Measurements from ENCODE around the gene C2orf42.
"Not testable (repeated sequence)": the region's sequence is repeated elsewhere in the genome, so short reads cannot be mapped to it uniquely, and the experiment has no call there.

C2orf42 gene

GRCh38 chr2:70169654-70170245 is 21.1 kb downstream of the C2orf42 start:
- not testable (repeated sequence) for DNase-seq

DNA sequence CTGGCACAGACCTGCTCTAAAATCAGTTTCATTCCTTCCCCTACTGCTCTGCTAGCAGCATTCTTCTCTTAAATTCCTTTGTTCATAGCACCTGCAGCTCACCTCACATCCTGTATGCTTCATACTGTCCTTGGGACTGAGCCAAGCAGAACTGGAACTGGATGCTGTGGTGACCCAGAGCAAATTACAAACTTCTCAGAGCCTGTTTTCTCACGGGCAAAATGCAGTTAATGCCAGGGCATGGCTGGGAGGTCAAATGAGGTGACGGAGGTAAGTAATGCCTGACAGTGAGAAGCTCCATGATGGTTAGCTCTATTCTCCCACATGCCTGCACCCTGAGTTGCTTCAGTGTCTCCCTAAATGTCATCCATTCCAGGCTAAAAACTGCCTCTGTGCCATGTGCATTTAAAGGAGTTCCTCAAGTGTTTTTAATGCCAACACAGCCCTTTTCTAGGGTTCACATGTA is 29.7 kb downstream of the C2orf42 start:
- DNase-seq = no peak

DNA sequence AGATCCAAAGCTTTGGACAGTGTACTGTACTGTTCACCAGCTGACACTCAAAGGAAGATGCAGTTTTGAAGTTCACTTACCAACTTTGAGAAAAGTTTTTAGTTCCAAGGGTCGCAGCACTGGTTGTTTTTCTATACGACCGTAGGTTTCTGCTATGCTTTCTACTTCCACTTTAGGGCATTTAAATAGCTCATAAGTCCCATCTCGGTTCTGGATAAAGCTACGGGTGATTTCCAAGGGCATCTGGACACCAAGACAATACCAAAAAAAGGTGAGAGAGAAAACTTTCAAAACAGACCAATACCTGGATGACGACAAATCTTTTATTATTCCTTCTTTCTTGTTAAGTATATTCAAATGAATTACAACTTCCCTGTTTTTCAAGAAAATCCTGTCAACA is 30.3 kb downstream of the C2orf42 start:
- no peak for DNase-seq

- not testable (repeated sequence) for DNase-seq
Measured at GRCh38 chr2:70149130-70149686, 41.6 kb downstream of the C2orf42 start.

- DNase-seq = not testable (repeated sequence)
Measured at GRCh38 chr2:70148211-70148760, 42.5 kb downstream of the C2orf42 start.

DNA sequence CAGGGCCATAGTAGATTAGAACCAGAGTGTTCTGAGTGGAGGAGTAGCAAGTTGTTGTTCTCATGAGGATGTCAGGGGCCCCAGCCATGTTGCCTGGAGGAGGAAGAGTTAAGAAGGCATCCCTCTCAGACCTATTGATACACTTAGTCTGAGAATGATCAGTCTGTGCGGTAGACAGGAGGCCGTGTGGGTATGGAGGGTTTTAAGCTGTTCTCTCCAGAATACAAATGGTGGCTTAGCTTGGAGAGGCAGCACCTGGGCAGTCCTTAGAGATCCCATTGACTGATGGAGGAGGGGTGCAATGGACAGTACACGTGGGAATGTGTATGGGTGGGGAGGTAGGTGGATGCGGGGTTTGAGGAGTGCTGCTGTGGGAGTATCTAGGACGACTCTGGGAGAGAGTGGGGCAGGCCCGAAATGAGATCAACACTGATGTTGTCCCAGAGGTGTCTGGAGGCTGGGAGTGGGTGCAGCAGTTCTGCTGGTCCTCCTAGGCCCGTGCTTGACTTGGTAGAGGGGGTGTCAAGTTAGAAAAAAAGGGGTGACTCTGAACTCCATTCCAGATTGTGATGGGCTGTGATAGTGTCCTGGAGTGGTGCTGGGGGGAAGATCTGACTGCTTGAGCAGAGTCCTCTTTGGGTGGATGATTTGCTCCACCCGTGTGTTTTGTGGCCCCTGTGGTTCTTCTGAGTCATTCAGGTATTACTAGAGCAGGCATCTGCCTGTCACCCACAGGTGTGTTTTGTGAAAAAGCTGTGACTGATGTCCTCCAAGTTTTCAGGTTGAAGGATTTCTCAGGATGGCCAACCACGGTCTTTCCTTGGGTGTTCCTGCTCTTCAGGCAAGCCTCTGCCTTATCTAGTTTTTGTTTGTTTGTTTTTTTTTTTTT is 44.7 kb downstream of the C2orf42 start:
- no peak for DNase-seq

DNA sequence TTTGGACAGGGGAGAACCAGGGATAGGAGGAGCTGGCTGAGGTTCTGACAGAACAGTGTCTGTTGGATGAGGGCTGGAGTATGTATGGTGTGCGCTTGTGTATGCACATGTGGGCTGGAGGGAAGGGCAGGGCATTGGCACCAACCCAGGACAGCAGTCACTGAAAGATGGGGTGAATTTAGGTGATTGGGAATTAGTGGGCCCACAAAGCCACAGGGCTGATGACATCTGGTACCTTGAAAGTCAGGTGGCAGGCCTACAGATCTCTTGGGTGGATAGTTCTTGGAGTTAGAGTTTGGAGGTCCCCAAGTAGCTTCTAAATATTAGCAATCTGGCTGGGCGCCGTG is 45.7 kb downstream of the C2orf42 start:
- no peak for DNase-seq

GRCh38 chr2:70144443-70145143 is 46.2 kb downstream of the C2orf42 start:
- DNase-seq = no peak

GRCh38 chr2:70143314-70144150 is 47.3 kb downstream of the C2orf42 start:
- peak; percentile 89 for DNase-seq

DNA sequence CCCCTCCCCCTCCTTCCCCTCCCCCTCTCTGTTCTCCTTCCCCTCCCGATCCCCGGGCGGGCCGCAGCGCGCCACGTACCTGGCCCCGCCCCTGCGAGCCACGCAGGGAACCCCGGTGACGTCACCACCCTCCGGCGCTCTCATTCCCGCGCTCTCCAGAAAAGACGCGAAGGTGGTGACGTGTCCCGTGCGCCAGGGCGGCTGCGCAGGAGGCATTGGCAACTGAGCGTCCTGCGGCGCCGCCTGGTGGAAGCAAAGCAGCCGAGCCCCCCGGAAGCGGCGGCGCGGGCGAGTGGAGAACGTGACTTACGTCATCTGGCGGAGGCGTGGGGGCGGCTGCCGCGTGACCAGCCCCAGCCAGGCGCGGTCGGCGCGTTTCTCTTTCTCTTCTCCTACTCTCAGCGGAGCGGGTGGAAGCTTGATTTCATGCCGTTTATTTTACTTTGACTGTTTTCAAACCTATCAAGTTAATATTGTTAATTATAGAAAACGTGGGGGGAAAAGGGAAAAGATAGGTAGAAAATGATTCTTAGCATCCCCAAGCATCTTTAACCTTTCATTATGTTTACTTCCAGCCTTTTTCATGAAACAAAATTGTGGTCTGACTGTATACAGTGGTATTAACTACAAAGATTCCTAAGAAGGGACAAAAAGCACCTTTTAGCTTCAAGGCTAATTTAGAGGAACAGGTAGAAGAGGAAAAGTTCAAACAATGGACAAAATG is 48.1 kb downstream of the C2orf42 start:
- peak; percentile 100 for DNase-seq

GRCh38 chr2:70141902-70142589 is 48.8 kb downstream of the C2orf42 start:
- DNase-seq = no peak

DNA sequence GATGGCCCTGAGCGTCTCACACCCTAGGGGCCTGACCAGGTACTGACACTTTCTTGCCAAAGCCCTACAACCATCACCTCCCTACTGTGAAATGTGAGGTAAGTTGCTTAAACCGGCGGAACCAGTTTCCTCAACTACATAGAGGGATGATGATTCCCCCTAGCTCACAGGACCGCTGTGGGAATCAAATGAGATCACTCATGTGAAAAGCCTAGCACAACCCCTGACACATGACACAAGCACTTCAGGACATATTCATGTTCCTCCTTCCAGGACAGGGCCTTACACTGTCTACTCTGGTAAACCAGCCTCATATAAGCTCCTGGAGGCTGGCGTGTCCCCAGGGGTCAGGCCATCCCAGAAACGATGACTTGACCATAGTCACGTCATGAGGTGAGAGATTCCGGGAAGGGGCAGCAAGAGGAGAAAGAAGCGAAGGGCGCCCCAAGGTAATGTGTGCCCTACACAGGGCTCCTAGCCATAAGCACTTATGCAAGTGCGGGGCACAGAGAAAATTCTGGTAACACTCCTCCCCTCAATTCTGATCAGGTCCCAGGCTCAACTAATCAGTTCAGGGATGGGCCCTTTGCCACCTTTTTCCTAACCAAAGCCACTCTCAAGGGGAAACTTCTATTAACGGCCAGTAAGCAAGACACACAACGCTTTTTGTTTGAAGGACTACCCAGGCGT is 49.5 kb downstream of the C2orf42 start:
- DNase-seq = peak; percentile 85

- DNase-seq = no peak
Measured at GRCh38 chr2:70140791-70141211, 50.0 kb downstream of the C2orf42 start.

- not testable (repeated sequence) for DNase-seq
Measured at GRCh38 chr2:70134323-70134983, 56.4 kb downstream of the C2orf42 start.

- peak; percentile 60 for DNase-seq
Measured at GRCh38 chr2:70133491-70134322, 57.1 kb downstream of the C2orf42 start.

- DNase-seq = no peak
Measured at GRCh38 chr2:70133127-70133452, 57.7 kb downstream of the C2orf42 start.

- peak; percentile 74 for DNase-seq
Measured at GRCh38 chr2:70132244-70133126, 58.3 kb downstream of the C2orf42 start.
